GM18873 (cell line): ENCODE measurements around the gene TRAPPC12.

Experiments used
- ATAC-seq: cut with Tn5 transposase; IDR thresholded peaks from one replicate; pipeline ENCODE4 v1.9.1; 2021; ENCODE audit warnings: mild to moderate bottlenecking, moderate library complexity, moderate number of reproducible peaks; ENCODE audit not compliant: unreplicated experiment, low FRiP score

The TRAPPC12 gene

GRCh38 chr2:3405307-3405706, 25.8 kb downstream of the TRAPPC12 start:
- no peak for ATAC-seq

GRCh38 chr2:3405876-3406275, 26.4 kb downstream of the TRAPPC12 start:
- no peak for ATAC-seq

- no peak for ATAC-seq
Observed at GRCh38 chr2:3406501-3406900, 27.0 kb downstream of the TRAPPC12 start.

- ATAC-seq = no peak
Observed at GRCh38 chr2:3408781-3409180, 29.3 kb downstream of the TRAPPC12 start.

- ATAC-seq = no peak
Observed at GRCh38 chr2:3409627-3410170, 30.2 kb downstream of the TRAPPC12 start.

GRCh38 chr2:3411103-3411502, 31.6 kb downstream of the TRAPPC12 start:
- ATAC-seq = no peak

GRCh38 chr2:3413697-3414096, 34.2 kb downstream of the TRAPPC12 start:
- ATAC-seq = no peak

GRCh38 chr2:3414133-3414860, 34.8 kb downstream of the TRAPPC12 start:
- ATAC-seq = no peak

- no peak for ATAC-seq
Observed at GRCh38 chr2:3418766-3419404, 39.4 kb downstream of the TRAPPC12 start.

- no peak for ATAC-seq
Observed at GRCh38 chr2:3420076-3420768, 40.7 kb downstream of the TRAPPC12 start.

GRCh38 chr2:3420769-3421397, 41.4 kb downstream of the TRAPPC12 start:
- no peak for ATAC-seq

- no peak for ATAC-seq
Observed at GRCh38 chr2:3421580-3421979, 42.1 kb downstream of the TRAPPC12 start.

- ATAC-seq = peak; percentile 50
Observed at GRCh38 chr2:3422161-3422779, 42.8 kb downstream of the TRAPPC12 start.

- peak; percentile 58 for ATAC-seq
Observed at GRCh38 chr2:3423492-3424170, 44.1 kb downstream of the TRAPPC12 start.

- ATAC-seq = no peak
Observed at GRCh38 chr2:3424171-3424795, 44.8 kb downstream of the TRAPPC12 start.

GRCh38 chr2:3426615-3427014, 47.1 kb downstream of the TRAPPC12 start:
- no peak for ATAC-seq

GRCh38 chr2:3427272-3427671, 47.8 kb downstream of the TRAPPC12 start:
- no peak for ATAC-seq

- no peak for ATAC-seq
Observed at GRCh38 chr2:3428577-3428976, 49.1 kb downstream of the TRAPPC12 start.

- no peak for ATAC-seq
Observed at GRCh38 chr2:3429066-3429610, 49.6 kb downstream of the TRAPPC12 start.
